GM19395 (cell line): ENCODE data around the gene ARPP19.
A peak's percentile ranks its signal among the peaks of the same experiment; 100 is the strongest.
"Not testable (repeated sequence)": the region's sequence is repeated elsewhere in the genome, so short reads cannot be mapped to it uniquely, and the experiment has no call there.

Experiments
- ATAC-seq: cut with Tn5 transposase; IDR thresholded peaks from one replicate; pipeline ENCODE4 v1.9.1; 2021; ENCODE audit warnings: mild to moderate bottlenecking, moderate library complexity; ENCODE audit not compliant: unreplicated experiment

ARPP19 gene

GRCh38 chr15:52515343-52515742, 53.5 kb downstream of the ARPP19 start:
- ATAC-seq: no peak

GRCh38 chr15:52514482-52514881, 54.3 kb downstream of the ARPP19 start:
- no peak for ATAC-seq

GRCh38 chr15:52512869-52513268, 56.0 kb downstream of the ARPP19 start:
- ATAC-seq: not testable (repeated sequence)

- ATAC-seq: no peak
Measured at GRCh38 chr15:52511084-52511483, 57.7 kb downstream of the ARPP19 start.

- ATAC-seq: no peak
Measured at GRCh38 chr15:52509500-52510245, 59.2 kb downstream of the ARPP19 start.

GRCh38 chr15:52506549-52506948, 62.3 kb downstream of the ARPP19 start:
- no peak for ATAC-seq

GRCh38 chr15:52505151-52505550, 63.7 kb downstream of the ARPP19 start:
- no peak for ATAC-seq

- peak; percentile 94 for ATAC-seq
Measured at GRCh38 chr15:52503788-52504496, 64.9 kb downstream of the ARPP19 start.

DNA sequence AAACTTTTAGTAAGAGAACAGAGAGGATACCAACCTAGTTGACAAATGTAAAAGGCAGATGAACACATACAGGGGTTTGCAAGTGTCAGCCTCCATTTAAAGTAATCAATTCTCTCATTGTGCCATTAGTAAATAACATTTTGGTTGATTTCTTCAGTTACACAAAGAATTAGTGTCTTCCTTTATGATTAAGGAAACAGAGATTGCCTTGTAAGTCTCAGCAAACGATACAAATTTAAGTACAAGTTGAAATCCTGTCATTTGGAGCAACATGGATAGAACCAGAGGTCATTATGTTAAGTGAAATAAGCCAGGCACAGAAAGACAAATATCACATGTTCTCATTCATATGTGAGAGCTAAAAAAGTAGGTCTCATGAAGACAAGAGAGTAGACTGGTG, 66.2 kb downstream of the ARPP19 start:
- no peak for ATAC-seq

GRCh38 chr15:52499506-52499905, 69.3 kb downstream of the ARPP19 start:
- no peak for ATAC-seq

DNA sequence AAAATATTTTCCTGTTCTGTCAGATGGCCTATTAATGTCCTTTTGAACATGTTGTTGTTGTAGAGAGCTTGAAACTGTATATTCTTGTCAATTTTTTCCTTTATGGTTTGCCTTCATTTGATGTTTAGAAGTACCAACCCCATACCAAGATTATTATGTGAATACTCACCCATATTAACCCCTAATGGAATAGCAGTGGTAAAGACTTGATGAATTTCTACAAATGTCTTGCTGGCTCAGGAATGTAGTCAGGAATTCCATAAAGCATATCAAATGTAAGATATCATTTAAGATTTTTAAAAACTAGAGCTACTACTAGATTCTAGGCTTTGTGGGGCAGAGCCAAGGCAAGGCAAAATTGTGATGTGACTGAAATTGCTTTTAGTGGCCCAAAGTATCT, 70.1 kb downstream of the ARPP19 start:
- no peak for ATAC-seq
